RWPE2 (cell line): ENCODE results near the gene GLDC.

Source experiments
- ATAC-seq: fragments of 200-7000 bp; cut with Tn5 transposase; 3 replicates; pipeline ENCODE4 v1.9.1; 2021; ENCODE audit warnings: low read depth
- DNase-seq: peaks from one replicate; pipeline ENCODE4 v3.0.0-alpha.2; 2020; ENCODE audit warnings: low spot score
- H3K27ac ChIP-seq: fragments of 450-650 bp; 2 replicates; pipeline ENCODE4 v1.5.1; 2017; ENCODE audit warnings: mild to moderate bottlenecking; ENCODE audit not compliant: poor library complexity, severe bottlenecking
- H3K27me3 ChIP-seq: fragments of 250-450 bp; sonication (Bioruptor Pico); 2 replicates; pipeline ENCODE4 v1.5.1; 2021; ENCODE audit warnings: mild to moderate bottlenecking, moderate library complexity; ENCODE audit not compliant: insufficient read depth, poor library complexity, severe bottlenecking
- H3K36me3 ChIP-seq: fragments of 250-450 bp; sonication (Bioruptor Pico); 2 replicates; pipeline ENCODE4 v1.5.1; 2020; ENCODE audit warnings: low read depth, mild to moderate bottlenecking, moderate library complexity
- H3K4me1 ChIP-seq: fragments of 250-450 bp; sonication (Bioruptor Pico); 2 replicates; pipeline ENCODE4 v1.5.1; 2021; ENCODE audit warnings: mild to moderate bottlenecking, moderate library complexity; ENCODE audit not compliant: insufficient read depth, poor library complexity, severe bottlenecking
- H3K4me3 ChIP-seq: fragments of 250-450 bp; sonication (Bioruptor Pico); 2 replicates; pipeline ENCODE4 v1.5.1; 2021; ENCODE audit warnings: mild to moderate bottlenecking, moderate library complexity; ENCODE audit not compliant: severe bottlenecking
- H3K9me3 ChIP-seq: fragments of 250-450 bp; sonication (Bioruptor Pico); 2 replicates; pipeline ENCODE4 v1.5.1; 2021; ENCODE audit warnings: mild to moderate bottlenecking, moderate library complexity; ENCODE audit not compliant: severe bottlenecking
- TF ChIP-seq, protein P1 (sequence below): fragments of 450-650 bp; IDR thresholded peaks from one replicate; pipeline ENCODE4 v1.5.1; 2017; ENCODE audit warnings: mild to moderate bottlenecking, moderate library complexity; ENCODE audit not compliant: poor library complexity, severe bottlenecking

Gene GLDC

DNA sequence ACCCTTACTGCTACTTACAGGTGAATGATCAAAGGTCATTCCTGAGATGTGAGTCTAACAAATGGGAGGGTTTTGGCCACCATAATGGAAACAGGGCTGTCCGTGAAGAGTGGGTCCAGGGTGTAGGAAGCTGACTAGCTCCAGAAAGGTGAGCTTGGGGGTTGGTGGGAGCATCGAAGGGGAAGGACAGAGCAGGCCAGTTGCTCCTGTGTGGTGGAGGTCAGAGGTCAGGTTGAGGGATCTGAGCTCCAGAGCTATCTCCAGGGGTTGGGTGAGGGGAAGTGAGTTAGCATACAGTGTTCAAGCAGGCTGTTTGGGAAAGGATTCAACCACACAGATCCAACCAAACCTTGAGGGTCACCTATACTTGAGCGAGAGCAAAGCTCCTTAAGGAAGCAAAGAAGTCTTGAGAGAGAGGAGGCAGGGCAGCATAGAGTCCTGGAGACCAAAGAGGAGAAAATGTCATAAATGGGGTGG is 18.7 kb upstream of the GLDC start:
- no peak overlapping the region for H3K4me3 ChIP-seq
- no peaks in the 10 kb centered on the region for H3K36me3 ChIP-seq
- H3K27ac ChIP-seq, result no peak overlapping the region
- H3K4me1 ChIP-seq, result no peaks in the 10 kb centered on the region
- ATAC-seq (no peak), DNase-seq (no peak)
- no peaks in the 10 kb centered on the region for H3K9me3 ChIP-seq
- no peaks in the 10 kb centered on the region for H3K27me3 ChIP-seq
- TF ChIP-seq, protein P1, sequence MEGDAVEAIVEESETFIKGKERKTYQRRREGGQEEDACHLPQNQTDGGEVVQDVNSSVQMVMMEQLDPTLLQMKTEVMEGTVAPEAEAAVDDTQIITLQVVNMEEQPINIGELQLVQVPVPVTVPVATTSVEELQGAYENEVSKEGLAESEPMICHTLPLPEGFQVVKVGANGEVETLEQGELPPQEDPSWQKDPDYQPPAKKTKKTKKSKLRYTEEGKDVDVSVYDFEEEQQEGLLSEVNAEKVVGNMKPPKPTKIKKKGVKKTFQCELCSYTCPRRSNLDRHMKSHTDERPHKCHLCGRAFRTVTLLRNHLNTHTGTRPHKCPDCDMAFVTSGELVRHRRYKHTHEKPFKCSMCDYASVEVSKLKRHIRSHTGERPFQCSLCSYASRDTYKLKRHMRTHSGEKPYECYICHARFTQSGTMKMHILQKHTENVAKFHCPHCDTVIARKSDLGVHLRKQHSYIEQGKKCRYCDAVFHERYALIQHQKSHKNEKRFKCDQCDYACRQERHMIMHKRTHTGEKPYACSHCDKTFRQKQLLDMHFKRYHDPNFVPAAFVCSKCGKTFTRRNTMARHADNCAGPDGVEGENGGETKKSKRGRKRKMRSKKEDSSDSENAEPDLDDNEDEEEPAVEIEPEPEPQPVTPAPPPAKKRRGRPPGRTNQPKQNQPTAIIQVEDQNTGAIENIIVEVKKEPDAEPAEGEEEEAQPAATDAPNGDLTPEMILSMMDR, result no peak

DNA sequence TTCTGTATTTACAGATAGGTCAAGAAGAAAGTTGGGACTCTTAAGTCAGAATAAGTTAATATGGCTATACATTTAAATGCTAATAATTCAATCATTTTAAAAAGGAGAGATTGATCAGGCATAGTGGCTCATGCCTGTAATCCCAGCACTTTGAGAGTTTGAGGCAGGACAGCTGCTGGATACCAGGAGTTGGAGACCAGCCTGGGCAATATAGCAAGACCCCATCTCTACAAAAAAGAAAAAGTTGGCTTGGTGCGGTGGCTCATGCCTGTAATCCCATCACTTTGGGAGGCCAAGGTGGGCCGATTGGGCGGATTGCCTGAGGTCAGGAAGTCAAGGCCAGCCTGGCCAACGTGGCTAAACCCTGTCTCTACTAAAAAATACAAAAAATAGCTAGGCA is 15.0 kb upstream of the GLDC start:
- no peaks in the 10 kb centered on the region for H3K9me3 ChIP-seq
- H3K36me3 ChIP-seq, result no peaks in the 10 kb centered on the region
- H3K27me3 ChIP-seq, result no peaks in the 10 kb centered on the region
- TF ChIP-seq, protein P1, result no peak
- ATAC-seq (no peak), DNase-seq (no peak)
- H3K4me1 ChIP-seq, result no peaks in the 10 kb centered on the region
- H3K27ac ChIP-seq, result no peak overlapping the region
- no peak overlapping the region for H3K4me3 ChIP-seq

DNA sequence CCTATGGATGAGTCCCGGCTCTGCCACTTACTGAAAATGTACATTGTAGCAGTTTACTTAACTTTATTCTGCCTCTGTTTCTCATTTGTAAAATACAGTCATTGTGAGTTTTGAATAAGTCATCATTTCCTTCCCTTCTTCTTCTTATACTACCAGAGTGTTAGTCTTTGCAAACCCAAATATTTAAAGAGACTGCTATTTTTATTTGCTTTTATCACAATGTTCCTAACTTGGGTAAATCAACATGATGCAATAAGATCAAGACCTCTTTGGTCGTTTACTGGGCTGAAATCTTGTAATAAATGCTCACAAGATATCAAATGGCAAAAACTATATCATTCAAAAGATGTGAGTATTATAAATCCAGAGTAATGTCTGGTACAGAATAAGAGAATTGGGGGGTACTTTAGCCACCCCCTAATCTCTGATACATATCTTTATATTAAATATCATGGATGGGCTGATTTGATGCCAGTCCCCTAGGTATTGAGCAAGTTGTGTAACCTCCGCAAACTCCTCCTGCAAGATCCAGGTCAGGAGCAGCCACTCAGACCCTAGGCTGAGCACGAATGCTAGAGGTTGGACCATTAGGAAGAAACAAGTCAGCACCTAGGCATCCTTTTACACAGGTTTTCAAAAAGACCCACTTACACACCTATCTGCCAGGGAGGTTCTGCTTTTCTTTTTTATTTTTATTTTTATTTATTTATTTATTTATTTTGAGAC is 13.3 kb upstream of the GLDC start:
- Histone ChIP-seq H3K27ac (no peak overlapping the region), H3K36me3 (no peaks in the 10 kb centered on the region), H3K27me3 (no peaks in the 10 kb centered on the region), H3K9me3 (no peaks in the 10 kb centered on the region), H3K4me1 (no peaks in the 10 kb centered on the region), H3K4me3 (no peak overlapping the region)
- TF ChIP-seq, protein P1, result no peak
- no peak for DNase-seq
- no peak for ATAC-seq

DNA sequence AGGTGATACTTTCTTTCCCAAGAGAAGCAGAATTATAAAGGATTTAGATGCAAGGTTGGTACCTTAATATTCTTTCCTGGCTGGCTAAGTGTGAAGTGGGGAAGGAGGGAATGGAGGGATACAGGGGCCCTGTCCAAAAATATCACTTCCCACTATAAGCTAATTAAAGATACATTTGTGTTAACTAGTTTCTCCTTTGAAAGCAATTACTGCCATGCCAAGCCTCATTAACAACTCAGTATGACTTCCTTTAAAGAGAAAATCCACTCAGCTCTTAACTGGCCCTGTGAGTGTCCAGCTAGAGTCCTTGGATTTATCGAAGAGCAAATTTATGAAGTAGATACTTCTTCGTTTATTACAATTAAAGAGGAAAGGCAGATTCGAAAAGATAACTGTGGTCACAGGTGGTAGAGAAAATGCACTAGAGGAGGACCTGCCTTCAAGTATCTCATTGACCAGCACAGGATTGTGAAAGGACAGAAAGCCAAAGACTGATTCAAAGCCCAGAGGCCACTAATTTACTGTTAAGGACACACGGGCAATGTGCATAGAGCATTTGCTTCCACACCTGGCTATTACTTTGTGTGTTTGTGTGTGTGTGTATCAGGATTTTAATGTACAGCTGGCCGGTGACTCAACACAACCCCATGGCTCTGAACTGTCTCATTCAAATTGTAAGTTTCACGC is 11.2 kb upstream of the GLDC start:
- Histone ChIP-seq H3K36me3 (no peaks in the 10 kb centered on the region), H3K9me3 (no peaks in the 10 kb centered on the region), H3K27ac (no peak overlapping the region), H3K4me3 (no peak overlapping the region), H3K4me1 (no peaks in the 10 kb centered on the region), H3K27me3 (no peaks in the 10 kb centered on the region)
- ATAC-seq (no peak), DNase-seq (no peak)
- TF ChIP-seq, protein P1, result no peak

DNA sequence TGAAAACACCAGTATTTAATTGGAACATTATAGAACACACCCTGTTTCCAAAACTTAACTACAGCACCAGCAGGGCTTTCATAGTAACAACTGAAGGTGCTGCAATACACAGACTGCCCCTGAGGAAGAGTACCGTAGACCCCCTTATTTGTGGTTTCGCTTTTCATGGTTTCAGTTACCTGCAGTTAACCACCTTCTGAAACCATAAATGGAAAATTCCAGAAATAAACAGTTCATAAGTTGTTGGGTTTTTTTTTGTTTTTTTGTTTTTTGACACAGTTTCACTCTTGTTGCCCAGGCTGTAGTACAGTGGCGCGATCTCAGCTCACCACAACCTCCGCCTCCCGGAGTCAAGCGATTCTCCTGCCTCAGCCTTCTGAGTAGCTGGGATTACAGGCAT is 9.5 kb upstream of the GLDC start:
- no peaks in the 10 kb centered on the region for H3K9me3 ChIP-seq
- DNase-seq (no peak), ATAC-seq (no peak)
- no peaks in the 10 kb centered on the region for H3K36me3 ChIP-seq
- no peak overlapping the region for H3K4me3 ChIP-seq
- H3K27ac ChIP-seq, result no peak overlapping the region
- TF ChIP-seq, protein P1, result no peak
- H3K27me3 ChIP-seq, result no peaks in the 10 kb centered on the region
- H3K4me1 ChIP-seq, result no peaks in the 10 kb centered on the region
